Fibroblast of lung (primary cell): ENCODE results near the gene CSRNP3. TPM values are rescaled to one million over a fixed set of nuclear protein-coding genes. Genes with fewer than 3 reads are reported as not detected.

ENCODE experiments used
- DNase-seq, 2 donors: peaks; one replicate each; pipeline versions ENCODE4 v3.0.0 to v3.0.0-alpha.2; 2010; ENCODE audit warnings: low read depth in 2 of 2
- H2AFZ ChIP-seq: 2 replicates; pipeline ENCODE4 v1.5.1; 2012; ENCODE audit warnings: low read length, control low read depth, inconsistent platforms
- H3K27ac ChIP-seq: 2 replicates; pipeline ENCODE4 v1.5.1; 2011; ENCODE audit warnings: low read length, control low read depth; ENCODE audit not compliant: insufficient read depth
- H3K27me3 ChIP-seq: 2 replicates; pipeline ENCODE4 v1.5.1; 2011; ENCODE audit warnings: mild to moderate bottlenecking, low read length; ENCODE audit not compliant: control insufficient read depth, insufficient read depth
- H3K36me3 ChIP-seq: 2 replicates; pipeline ENCODE4 v1.5.1; 2011; ENCODE audit warnings: low read length; ENCODE audit not compliant: control insufficient read depth, insufficient read depth
- H3K4me1 ChIP-seq: 2 replicates; pipeline ENCODE4 v1.5.1; 2011; ENCODE audit warnings: low read length; ENCODE audit not compliant: control insufficient read depth, insufficient read depth; ENCODE audit errors: extremely low read depth
- H3K4me2 ChIP-seq: 2 replicates; pipeline ENCODE4 v1.5.1; 2011; ENCODE audit warnings: low read length, control low read depth; ENCODE audit not compliant: insufficient read depth; ENCODE audit errors: extremely low read depth
- H3K4me3 ChIP-seq, 4 experiments: fragments of 200-600 bp in 1 of 4; sonication (generic) in 1 of 4; replicated peaks in 1 of 4; 2 replicates each; pipeline ENCODE4 v1.5.1; 2011 to 2016; ENCODE audit warnings: low read length in 4 of 4, low read depth in 3 of 4, mild to moderate bottlenecking in 3 of 4, control low read depth in 2 of 4, inconsistent platforms in 1 of 4, mixed read lengths in 1 of 4; ENCODE audit not compliant: insufficient read depth in 1 of 4; ENCODE audit errors: control extremely low read depth in 1 of 4
- H3K79me2 ChIP-seq: 2 replicates; pipeline ENCODE4 v1.5.1; 2012; ENCODE audit warnings: mild to moderate bottlenecking, low read length, inconsistent platforms; ENCODE audit not compliant: control insufficient read depth, insufficient read depth
- H3K9ac ChIP-seq: 2 replicates; pipeline ENCODE4 v1.5.1; 2011; ENCODE audit warnings: mild to moderate bottlenecking, low read length, control low read depth; ENCODE audit not compliant: insufficient read depth
- H3K9me3 ChIP-seq: 2 replicates; pipeline ENCODE4 v1.5.1; 2012; ENCODE audit warnings: low read depth, low read length; ENCODE audit not compliant: control insufficient read depth, insufficient read depth
- H4K20me1 ChIP-seq: 2 replicates; pipeline ENCODE4 v1.5.1; 2011; ENCODE audit warnings: low read length; ENCODE audit not compliant: control insufficient read depth, insufficient read depth; ENCODE audit errors: extremely low read depth
- EZH2 ChIP-seq: IDR thresholded peaks from 2 replicates; pipeline ENCODE4 v1.5.1; 2012; ENCODE audit warnings: low read length, control low read depth, mild to moderate bottlenecking; ENCODE audit errors: missing control alignments
- polyA plus RNA-seq, 2 donors: library from polyadenylated mRNA; depleted of rRNA in 1 of 2; stranded (reverse) in 1 of 2; unstranded in 1 of 2; fragments of >200 nt; gene quantifications; 2 replicates each; pipeline ENCODE4 v1.2.1, GENCODE V29; 2011 to 2012; ENCODE audit warnings: missing spikeins in 1 of 2
- total RNA-seq: library from RNA; depleted of rRNA; stranded (reverse); fragments of >200 nt; gene quantifications from 2 replicates; pipeline ENCODE4 v1.2.1, GENCODE V29; 2014
- TF ChIP-seq, protein P1 (sequence below), 2 donors: IDR thresholded peaks in 1 of 2; conservative IDR thresholded peaks in 1 of 2; 1 replicate in 1 of 2; 2 replicates in 1 of 2; pipeline ENCODE4 v1.5.1; 2011 to 2012; ENCODE audit warnings: low read length in 2 of 2, control low read depth in 1 of 2, inconsistent platforms in 1 of 2, low read depth in 1 of 2, mild to moderate bottlenecking in 1 of 2

CSRNP3 gene
- total and polyA plus RNA-seq, 2 donors (not counting 1 experiment from before 2014, with no cell fraction given): 0.66 to 1.1 TPM

GRCh38 chr2:165435611-165436010, 33.9 kb upstream of the CSRNP3 start:
- no peaks in the 10 kb centered on the region for H3K4me1 ChIP-seq
- H3K27me3 ChIP-seq: no peaks in the 10 kb centered on the region
- TF ChIP-seq EZH2: no peak
- TF ChIP-seq, protein P1, sequence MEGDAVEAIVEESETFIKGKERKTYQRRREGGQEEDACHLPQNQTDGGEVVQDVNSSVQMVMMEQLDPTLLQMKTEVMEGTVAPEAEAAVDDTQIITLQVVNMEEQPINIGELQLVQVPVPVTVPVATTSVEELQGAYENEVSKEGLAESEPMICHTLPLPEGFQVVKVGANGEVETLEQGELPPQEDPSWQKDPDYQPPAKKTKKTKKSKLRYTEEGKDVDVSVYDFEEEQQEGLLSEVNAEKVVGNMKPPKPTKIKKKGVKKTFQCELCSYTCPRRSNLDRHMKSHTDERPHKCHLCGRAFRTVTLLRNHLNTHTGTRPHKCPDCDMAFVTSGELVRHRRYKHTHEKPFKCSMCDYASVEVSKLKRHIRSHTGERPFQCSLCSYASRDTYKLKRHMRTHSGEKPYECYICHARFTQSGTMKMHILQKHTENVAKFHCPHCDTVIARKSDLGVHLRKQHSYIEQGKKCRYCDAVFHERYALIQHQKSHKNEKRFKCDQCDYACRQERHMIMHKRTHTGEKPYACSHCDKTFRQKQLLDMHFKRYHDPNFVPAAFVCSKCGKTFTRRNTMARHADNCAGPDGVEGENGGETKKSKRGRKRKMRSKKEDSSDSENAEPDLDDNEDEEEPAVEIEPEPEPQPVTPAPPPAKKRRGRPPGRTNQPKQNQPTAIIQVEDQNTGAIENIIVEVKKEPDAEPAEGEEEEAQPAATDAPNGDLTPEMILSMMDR (conservative IDR thresholded peaks at IDR 0.05 in 1 of 2, IDR thresholded peaks at IDR 0.05 in 1 of 2; ENCODE audit: low read depth in 1 of 2, low read length in 2 of 2): no peak
- no peak overlapping the region for H3K9ac ChIP-seq
- H3K27ac ChIP-seq: no peak overlapping the region
- no peak overlapping the region for H3K4me3 ChIP-seq
- H3K4me2 ChIP-seq: no peak overlapping the region
- H3K9me3 ChIP-seq: no peaks in the 10 kb centered on the region
- H4K20me1 ChIP-seq: no peaks in the 10 kb centered on the region
- DNase-seq: no peak
- no peaks in the 10 kb centered on the region for H3K36me3 ChIP-seq
- no peak overlapping the region for H2AFZ ChIP-seq
- H3K79me2 ChIP-seq: no peaks in the 10 kb centered on the region

DNA sequence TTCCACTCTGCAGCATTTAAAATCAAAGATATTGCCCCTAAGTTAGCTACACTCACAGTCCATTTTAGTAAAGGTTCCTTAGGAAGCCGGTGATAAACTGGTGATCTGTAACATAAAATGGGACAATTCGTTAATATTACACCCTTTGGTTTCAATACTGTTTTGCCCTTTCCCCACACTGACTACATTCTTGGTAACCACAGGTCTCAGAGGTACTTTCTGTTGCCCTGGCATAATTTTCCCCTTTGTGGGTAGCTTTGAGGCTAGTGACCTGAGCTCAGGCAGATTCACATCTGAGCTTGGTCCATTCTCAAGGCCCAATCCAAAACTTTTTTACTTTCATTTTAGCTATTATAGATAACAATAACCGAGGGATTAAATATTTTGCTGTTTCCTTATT, 32.9 kb upstream of the CSRNP3 start:
- no peak for DNase-seq
- TF ChIP-seq EZH2: no peak
- TF ChIP-seq, protein P1 (conservative IDR thresholded peaks at IDR 0.05 in 1 of 2, IDR thresholded peaks at IDR 0.05 in 1 of 2; ENCODE audit: low read depth in 1 of 2, low read length in 2 of 2): no peak
- H3K9me3 ChIP-seq: no peaks in the 10 kb centered on the region

DNA sequence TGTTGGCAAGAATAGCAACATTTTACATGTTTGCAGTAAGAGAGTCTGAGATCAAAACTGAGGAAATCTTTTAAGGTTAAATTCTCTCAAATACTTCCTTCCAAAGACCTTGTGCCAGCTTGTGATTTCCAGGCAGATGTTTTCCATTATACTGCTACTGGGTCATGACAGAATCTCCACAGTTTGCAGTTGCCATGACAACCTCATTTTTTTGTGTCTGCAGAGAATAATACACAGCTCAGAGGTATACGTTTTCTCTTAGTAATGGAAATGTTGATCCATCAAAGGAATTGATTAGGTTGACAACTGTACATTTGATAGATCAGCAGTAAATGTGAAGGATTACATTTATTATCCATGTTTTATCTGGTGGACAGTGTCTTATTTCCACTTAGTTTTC, 29.1 kb upstream of the CSRNP3 start:
- Histone ChIP-seq H3K9me3 (no peaks in the 10 kb centered on the region), H3K79me2 (no peaks in the 10 kb centered on the region), H3K4me1 (no peaks in the 10 kb centered on the region), H4K20me1 (no peaks in the 10 kb centered on the region), H2AFZ (no peak overlapping the region), H3K27ac (no peak overlapping the region), H3K36me3 (no peaks in the 10 kb centered on the region), H3K9ac (no peak overlapping the region), H3K4me2 (no peak overlapping the region), H3K4me3 (no peak overlapping the region), H3K27me3 (no peaks in the 10 kb centered on the region)
- peak; percentile 69 to 79 for DNase-seq
- no peak for TF ChIP-seq EZH2
- TF ChIP-seq, protein P1 (conservative IDR thresholded peaks at IDR 0.05 in 1 of 2, IDR thresholded peaks at IDR 0.05 in 1 of 2; ENCODE audit: low read depth in 1 of 2, low read length in 2 of 2): no peak

More for the DNA sequence above, 32.9 kb upstream of the CSRNP3 start:
- Histone ChIP-seq H3K27ac (no peak overlapping the region), H4K20me1 (no peaks in the 10 kb centered on the region), H2AFZ (no peak overlapping the region), H3K79me2 (no peaks in the 10 kb centered on the region), H3K4me3 (no peak overlapping the region), H3K4me1 (no peaks in the 10 kb centered on the region), H3K4me2 (no peak overlapping the region), H3K9ac (no peak overlapping the region), H3K36me3 (no peaks in the 10 kb centered on the region), H3K27me3 (no peaks in the 10 kb centered on the region)
